ENCODE data around the gene IL20RA.

DNA sequence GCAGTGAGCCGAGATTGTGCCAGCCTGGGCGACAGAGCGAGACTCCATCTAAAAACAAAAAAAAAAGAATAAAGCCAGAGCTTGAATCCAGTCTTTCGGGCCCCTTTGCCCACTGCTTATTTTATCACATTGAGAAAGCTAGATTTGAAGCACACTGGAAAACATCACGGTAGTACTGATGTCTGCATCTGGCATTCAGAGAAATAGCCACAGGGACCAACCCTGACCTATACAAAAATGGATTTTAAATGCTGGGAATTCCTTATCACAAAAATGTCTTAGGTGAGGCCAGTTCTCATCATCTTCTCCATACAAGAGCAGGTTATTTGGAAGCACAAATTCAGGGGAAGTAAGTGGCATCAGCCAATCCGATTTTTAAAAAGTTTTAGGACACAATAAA is 73.2 kb downstream of the IL20RA start:
- TF ChIP-seq POLR2A (IDR thresholded peaks at IDR 0.05) (no peak), CTCF (IDR thresholded peaks at IDR 0.05) (no peak), EP300 (IDR thresholded peaks at IDR 0.05) (no peak)

Measured in ovary (tissue), 3 donors.